Dendritic cell treated with granulocyte-macrophage colony-stimulating factor and Interleukin-4, amounts not matched to agents 40 ng/mL and 50 ng/mL, for 4 days (primary cell): ENCODE data around the gene ZNF655.

Experiments used
- H3K27ac Mint-ChIP-seq: one replicate; pipeline ENCODE4 v1.8.0; 2022; ENCODE audit warnings: mild to moderate bottlenecking, mixed read lengths
- H3K27me3 Mint-ChIP-seq: one replicate; pipeline ENCODE4 v1.8.0; 2022; ENCODE audit warnings: mild to moderate bottlenecking, mixed read lengths
- H3K36me3 Mint-ChIP-seq: one replicate; pipeline ENCODE4 v1.8.0; 2022; ENCODE audit warnings: low read depth, mixed read lengths
- H3K4me1 Mint-ChIP-seq: one replicate; pipeline ENCODE4 v1.8.0; 2022; ENCODE audit warnings: low read depth, mixed read lengths
- H3K4me3 Mint-ChIP-seq: one replicate; pipeline ENCODE4 v1.8.0; 2022; ENCODE audit warnings: mild to moderate bottlenecking, moderate library complexity, mixed read lengths
- H3K9me3 Mint-ChIP-seq: one replicate; pipeline ENCODE4 v1.8.0; 2022; ENCODE audit warnings: mixed read lengths
- intact Hi-C: fragments of 100-400 bp; cut with micrococcal nuclease; formaldehyde crosslinking; loops from one replicate; pipeline ENCODE4 v1.15.0; 2022

ZNF655 gene

GRCh38 chr7:99624484-99624883, 66.0 kb downstream of the ZNF655 start:
- Mint-ChIP-seq H3K27me3 (no peaks in the 10 kb centered on the region), H3K27ac (peak overlapping the region; percentile 25), H3K9me3 (no peaks in the 10 kb centered on the region), H3K4me3 (no peak overlapping the region), H3K4me1 (peaks cover 37% of the 10 kb centered on the region), H3K36me3 (peaks cover 97% of the 10 kb centered on the region)
- intact Hi-C loops: no loop called here

DNA sequence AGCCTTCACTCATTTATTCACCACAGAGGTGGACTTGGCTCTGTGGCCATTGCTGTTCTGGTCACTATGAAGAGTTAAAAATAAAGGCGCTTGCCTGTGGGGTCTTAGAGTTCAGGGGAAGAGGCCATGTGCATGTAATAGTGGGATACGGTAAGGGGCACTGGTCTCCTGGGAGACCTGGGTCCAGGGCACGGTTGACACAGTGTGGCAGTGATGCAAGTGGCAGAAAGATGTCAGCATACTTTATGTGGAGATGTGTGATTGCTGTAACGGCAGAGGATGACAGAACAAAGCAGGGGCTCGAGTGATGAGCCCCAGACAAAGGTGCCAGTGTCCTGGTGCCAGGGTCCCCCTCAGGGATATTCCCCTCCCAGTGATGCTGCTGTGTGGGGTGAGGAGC, 66.9 kb downstream of the ZNF655 start:
- Mint-ChIP-seq H3K36me3 (peaks cover 97% of the 10 kb centered on the region), H3K4me1 (peaks cover 37% of the 10 kb centered on the region), H3K9me3 (no peaks in the 10 kb centered on the region), H3K27me3 (no peaks in the 10 kb centered on the region), H3K27ac (no peak overlapping the region), H3K4me3 (no peak overlapping the region)
- intact Hi-C loops: no loop called here

DNA sequence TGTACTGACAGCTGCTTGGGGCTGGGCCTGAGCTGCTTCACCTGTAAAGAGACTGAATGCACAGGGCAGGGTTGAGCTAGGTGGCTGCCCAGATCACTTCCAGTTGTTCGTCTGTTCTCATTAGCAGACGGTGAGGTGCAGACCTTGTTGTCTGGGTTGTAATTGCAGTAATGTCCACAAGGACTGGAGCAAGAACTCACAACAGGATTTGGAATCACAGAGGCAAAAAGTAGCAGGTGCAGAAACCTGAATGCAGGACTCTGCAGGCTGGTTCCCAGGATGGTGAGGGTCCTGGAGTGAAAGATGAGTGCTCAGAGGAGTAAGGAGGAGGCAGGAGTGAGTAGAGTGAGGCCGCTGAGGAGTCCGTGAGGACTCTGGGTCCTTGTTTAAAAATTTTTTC, 67.5 kb downstream of the ZNF655 start:
- Mint-ChIP-seq H3K9me3 (no peaks in the 10 kb centered on the region), H3K36me3 (peaks cover 96% of the 10 kb centered on the region), H3K27ac (peak overlapping the region; percentile 26), H3K27me3 (no peaks in the 10 kb centered on the region), H3K4me1 (peaks cover 37% of the 10 kb centered on the region), H3K4me3 (no peak overlapping the region)
- intact Hi-C loops: no loop called here
